Right atrium auricular region (tissue), 2 donors: ENCODE measurements around the gene ACAD8. TPM values are rescaled to one million over a fixed set of nuclear protein-coding genes. Genes with fewer than 3 reads are reported as not detected.

Experiments
- DNase-seq: peaks from one replicate; pipeline ENCODE4 v3.0.0-alpha.2; 2019; ENCODE audit warnings: low spot score
- H3K27ac ChIP-seq, 2 donors: fragments of 200-600 bp; sonication (generic); 1 replicate in 1 of 2; 2 replicates in 1 of 2; pipeline ENCODE4 v1.5.1; 2016 to 2019
- H3K27me3 ChIP-seq, 2 donors: fragments of 200-600 bp; sonication (generic); one replicate each; pipeline versions ENCODE4 v1.5.1 to v1.6.0; 2017 to 2019
- H3K36me3 ChIP-seq: fragments of 200-600 bp; sonication (generic); one replicate; pipeline ENCODE4 v1.5.1; 2016
- H3K4me1 ChIP-seq, 2 donors: fragments of 200-600 bp; sonication (generic); one replicate each; pipeline versions ENCODE4 v1.5.1 to v1.6.0; 2017 to 2019
- H3K4me3 ChIP-seq, 2 donors: fragments of 200-600 bp; sonication (generic); 1 replicate in 1 of 2; 2 replicates in 1 of 2; pipeline ENCODE4 v1.5.1; 2017 to 2019; ENCODE audit warnings: mild to moderate bottlenecking in 1 of 2, moderate library complexity in 1 of 2
- H3K9me3 ChIP-seq, 2 donors: fragments of 200-600 bp; sonication (generic); one replicate each; pipeline ENCODE4 v1.5.1; 2019
- CTCF ChIP-seq, 2 donors: fragments of 200-600 bp; sonication (generic); IDR thresholded peaks; one replicate each; pipeline ENCODE4 v1.5.1; 2019; ENCODE audit warnings: antibody characterized with exemption in 2 of 2
- total RNA-seq, 2 donors: library from RNA; depleted of rRNA; stranded (reverse); fragments of >200 nt; gene quantifications; one replicate each; pipeline ENCODE4 v1.1.0, GENCODE V29; 2016

Gene ACAD8
- total RNA-seq, 2 donors from 2014 or later = 17.6 to 32.9 TPM

GRCh38 chr11:134243913-134244312 lies 9.5 kb upstream of the ACAD8 start:
- TF ChIP-seq CTCF (IDR thresholded peaks at IDR 0.05) = no peak
- no peak overlapping the region for H3K27ac ChIP-seq
- H3K27me3 ChIP-seq = no peaks in the 10 kb centered on the region
- no peak overlapping the region for H3K4me3 ChIP-seq
- H3K4me1 ChIP-seq = no peaks in the 10 kb centered on the region
- H3K9me3 ChIP-seq = no peaks in the 10 kb centered on the region
- no peak for DNase-seq
- peaks cover 92% of the 10 kb centered on the region for H3K36me3 ChIP-seq

GRCh38 chr11:134244593-134244992 lies 8.8 kb upstream of the ACAD8 start:
- H3K27ac ChIP-seq = no peak overlapping the region
- no peak overlapping the region for H3K4me3 ChIP-seq
- no peak for DNase-seq
- H3K36me3 ChIP-seq = peaks cover 95% of the 10 kb centered on the region
- peak; percentile 17 to 50 for TF ChIP-seq CTCF (IDR thresholded peaks at IDR 0.05)
- no peaks in the 10 kb centered on the region for H3K4me1 ChIP-seq
- no peaks in the 10 kb centered on the region for H3K27me3 ChIP-seq
- no peaks in the 10 kb centered on the region for H3K9me3 ChIP-seq

- DNase-seq = no peak
- no peak for TF ChIP-seq CTCF (IDR thresholded peaks at IDR 0.05)
These were observed 7.9 kb upstream of the ACAD8 start for GRCh38 chr11:134245434-134245833.

GRCh38 chr11:134246100-134246499 lies 7.3 kb upstream of the ACAD8 start:
- H3K4me1 ChIP-seq = no peaks in the 10 kb centered on the region
- H3K27ac ChIP-seq = no peak overlapping the region
- H3K36me3 ChIP-seq = peaks cover 96% of the 10 kb centered on the region
- H3K9me3 ChIP-seq = no peaks in the 10 kb centered on the region
- no peak overlapping the region for H3K4me3 ChIP-seq
- H3K27me3 ChIP-seq = no peaks in the 10 kb centered on the region
- TF ChIP-seq CTCF (IDR thresholded peaks at IDR 0.05) = no peak
- DNase-seq = no peak

More at GRCh38 chr11:134245434-134245833, 7.9 kb upstream of the ACAD8 start:
- no peaks in the 10 kb centered on the region for H3K9me3 ChIP-seq
- no peaks in the 10 kb centered on the region for H3K27me3 ChIP-seq
- no peak overlapping the region for H3K27ac ChIP-seq
- H3K4me3 ChIP-seq = no peak overlapping the region
- H3K4me1 ChIP-seq = no peaks in the 10 kb centered on the region
- peaks cover 96% of the 10 kb centered on the region for H3K36me3 ChIP-seq

GRCh38 chr11:134246678-134247077 lies 6.7 kb upstream of the ACAD8 start:
- H3K4me1 ChIP-seq = peaks cover 0 to 1% of the 10 kb centered on the region in 2 donors
- H3K36me3 ChIP-seq = peaks cover 94% of the 10 kb centered on the region
- no peaks in the 10 kb centered on the region for H3K9me3 ChIP-seq
- DNase-seq = no peak
- no peak for TF ChIP-seq CTCF (IDR thresholded peaks at IDR 0.05)
- H3K27me3 ChIP-seq = no peaks in the 10 kb centered on the region
- H3K4me3 ChIP-seq = no peak overlapping the region
- H3K27ac ChIP-seq = no peak overlapping the region

- peaks cover 72% of the 10 kb centered on the region for H3K36me3 ChIP-seq
- TF ChIP-seq CTCF (IDR thresholded peaks at IDR 0.05) = no peak
- H3K9me3 ChIP-seq = no peaks in the 10 kb centered on the region
- H3K27ac ChIP-seq = no peak overlapping the region
- no peaks in the 10 kb centered on the region for H3K27me3 ChIP-seq
- peaks cover 0 to 14% of the 10 kb centered on the region in 2 donors for H3K4me1 ChIP-seq
- H3K4me3 ChIP-seq = no peak overlapping the region
- no peak for DNase-seq
These were observed 4.4 kb upstream of the ACAD8 start for GRCh38 chr11:134248910-134249480.
